SK-N-DZ (cell line): Measurements from ENCODE around the gene HES1.

Experiments
- small RNA-seq, 2 experiments: library from RNA; depleted of rRNA; stranded (forward); fragments of <200 nt; gene quantifications; one replicate each; pipeline ENCODE3, GENCODE V24; 2014

Gene HES1

Small RNA genes lying within 50 kb of the gene (small RNA-seq; reads per million reads assigned to genes)
- gene RN7SL215P, result 0 reads per million in 2 experiments
